NCI-H1436 treated with DMSO at 0.1 percent for 48 hours (cell line): ENCODE results near the gene PGAM2.

Source experiments
- DNase-seq: peaks from one replicate; lab custom pipeline; 2025; lab: John Stamatoyannopoulos, UW

The PGAM2 gene

DNA sequence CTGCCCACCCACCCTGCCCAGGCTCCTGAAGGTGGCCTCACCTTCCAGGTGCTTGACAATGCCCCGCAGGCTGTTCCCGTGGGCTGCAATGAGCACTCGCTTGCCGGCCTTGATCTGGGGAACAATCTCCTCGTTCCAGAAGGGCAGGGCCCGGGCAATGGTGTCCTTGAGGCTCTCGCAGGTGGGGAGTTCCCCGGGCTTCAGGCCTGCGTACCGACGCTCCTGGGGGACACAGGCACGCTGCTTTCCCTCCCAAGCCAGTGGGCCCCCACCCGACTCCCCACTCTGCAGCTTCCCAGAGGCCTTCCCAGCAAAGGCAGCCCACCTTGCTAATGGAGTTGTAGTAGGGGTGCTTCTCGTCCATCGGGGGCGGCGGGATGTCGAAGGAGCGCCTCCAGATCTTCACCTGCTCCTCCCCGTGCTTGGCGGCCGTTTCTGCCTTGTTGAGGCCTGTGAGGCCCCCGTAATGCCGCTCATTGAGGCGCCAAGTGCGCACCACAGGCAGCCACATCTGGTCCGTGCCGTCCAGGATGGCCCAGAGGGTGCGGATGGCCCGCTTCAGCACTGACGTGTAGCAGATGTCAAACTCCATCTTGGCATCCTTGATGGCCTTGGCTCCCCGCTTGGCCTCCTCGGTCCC, 456 bp downstream of the PGAM2 start:
- no peak for DNase-seq

- no peak for DNase-seq
These were observed 1.3 kb downstream of the PGAM2 start for GRCh38 chr7:44063894-44064651.

DNA sequence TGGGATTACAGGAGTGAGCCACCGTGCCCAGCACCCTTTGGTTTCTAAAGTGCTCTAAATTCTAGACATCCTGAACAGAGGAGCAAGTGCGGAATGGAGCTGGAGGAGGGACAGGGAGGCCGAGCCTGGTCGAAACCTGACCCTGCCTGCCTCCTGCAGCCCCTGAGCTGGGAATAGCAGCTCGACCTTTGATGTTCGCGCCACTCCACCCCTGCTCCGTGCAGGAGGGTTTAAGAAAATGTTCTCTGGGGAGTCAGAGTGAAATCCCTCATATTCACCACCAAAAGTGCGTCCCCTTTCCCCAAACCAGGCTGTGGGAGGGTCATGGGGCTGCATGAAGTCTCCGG, 1.8 kb downstream of the PGAM2 start:
- no peak for DNase-seq

GRCh38 chr7:44062903-44063295, 2.5 kb downstream of the PGAM2 start:
- no peak for DNase-seq

- no peak for DNase-seq
These were observed 3.0 kb downstream of the PGAM2 start for GRCh38 chr7:44062180-44062902.

- no peak for DNase-seq
These were observed 3.7 kb downstream of the PGAM2 start for GRCh38 chr7:44061645-44062179.

GRCh38 chr7:44060948-44061644, 4.3 kb downstream of the PGAM2 start:
- DNase-seq: no peak

GRCh38 chr7:44060091-44060947, 5.0 kb downstream of the PGAM2 start:
- DNase-seq: no peak

DNA sequence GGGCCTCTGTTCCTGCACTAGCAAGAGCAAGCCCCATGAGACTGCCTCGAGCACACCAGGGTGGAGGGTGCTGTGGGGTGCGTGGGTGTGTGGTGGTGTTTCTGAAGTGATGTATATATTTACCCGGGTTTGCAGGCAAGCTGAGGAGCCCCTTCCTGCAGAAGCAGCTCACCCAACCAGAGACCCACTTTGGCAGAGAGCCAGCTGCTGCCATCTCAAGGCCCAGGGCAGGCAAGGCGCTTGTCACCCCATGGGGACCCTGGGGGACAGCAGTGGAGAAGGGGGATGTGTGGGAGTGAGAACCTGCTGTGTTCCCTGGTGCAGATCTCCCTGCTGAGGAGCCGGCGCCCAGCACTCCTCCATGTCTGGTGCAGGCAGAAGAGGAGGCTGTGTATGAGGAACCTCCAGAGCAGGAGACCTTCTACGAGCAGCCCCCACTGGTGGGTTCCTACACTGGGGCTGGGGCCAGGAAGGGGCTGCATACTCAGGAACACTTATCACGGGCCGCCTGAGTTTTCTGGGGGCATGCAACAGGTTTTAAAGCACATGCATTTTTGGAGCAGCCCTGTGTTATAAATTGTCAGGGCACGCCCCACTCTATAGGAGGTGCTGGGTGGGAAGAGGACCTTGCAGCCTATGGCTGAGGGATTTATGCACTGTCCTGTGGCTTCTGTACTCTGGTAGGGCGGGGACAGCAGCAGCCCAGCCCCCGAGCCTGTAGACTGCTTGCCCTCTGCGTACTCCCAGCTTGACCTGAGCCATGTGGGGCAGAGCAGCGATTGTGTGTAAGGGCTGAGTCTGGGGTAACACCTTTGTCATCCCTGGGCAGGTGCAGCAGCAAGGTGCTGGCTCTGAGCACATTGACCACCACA, 5.9 kb downstream of the PGAM2 start:
- DNase-seq: no peak

DNA sequence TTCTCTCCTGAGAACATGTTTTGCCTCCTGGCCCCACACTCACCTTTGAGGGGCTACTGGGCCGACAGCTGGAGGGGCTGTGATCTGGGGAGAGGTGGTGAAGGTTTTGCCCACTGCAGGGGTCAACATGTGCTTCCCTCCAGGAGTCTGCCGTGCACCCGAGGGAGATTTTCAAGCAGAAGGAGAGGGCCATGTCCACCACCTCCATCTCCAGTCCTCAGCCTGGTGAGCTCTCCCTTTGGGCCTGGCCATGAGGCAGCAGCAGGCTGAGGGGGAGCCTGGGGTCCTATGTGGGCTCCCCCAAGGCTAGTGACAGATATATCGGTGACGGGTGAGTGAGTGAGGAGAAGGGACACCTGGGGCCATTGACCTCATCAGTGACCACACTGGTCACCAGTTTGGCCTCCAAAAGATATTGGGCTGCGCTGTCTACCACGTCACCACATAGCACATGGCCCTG, 6.6 kb downstream of the PGAM2 start:
- no peak for DNase-seq

DNA sequence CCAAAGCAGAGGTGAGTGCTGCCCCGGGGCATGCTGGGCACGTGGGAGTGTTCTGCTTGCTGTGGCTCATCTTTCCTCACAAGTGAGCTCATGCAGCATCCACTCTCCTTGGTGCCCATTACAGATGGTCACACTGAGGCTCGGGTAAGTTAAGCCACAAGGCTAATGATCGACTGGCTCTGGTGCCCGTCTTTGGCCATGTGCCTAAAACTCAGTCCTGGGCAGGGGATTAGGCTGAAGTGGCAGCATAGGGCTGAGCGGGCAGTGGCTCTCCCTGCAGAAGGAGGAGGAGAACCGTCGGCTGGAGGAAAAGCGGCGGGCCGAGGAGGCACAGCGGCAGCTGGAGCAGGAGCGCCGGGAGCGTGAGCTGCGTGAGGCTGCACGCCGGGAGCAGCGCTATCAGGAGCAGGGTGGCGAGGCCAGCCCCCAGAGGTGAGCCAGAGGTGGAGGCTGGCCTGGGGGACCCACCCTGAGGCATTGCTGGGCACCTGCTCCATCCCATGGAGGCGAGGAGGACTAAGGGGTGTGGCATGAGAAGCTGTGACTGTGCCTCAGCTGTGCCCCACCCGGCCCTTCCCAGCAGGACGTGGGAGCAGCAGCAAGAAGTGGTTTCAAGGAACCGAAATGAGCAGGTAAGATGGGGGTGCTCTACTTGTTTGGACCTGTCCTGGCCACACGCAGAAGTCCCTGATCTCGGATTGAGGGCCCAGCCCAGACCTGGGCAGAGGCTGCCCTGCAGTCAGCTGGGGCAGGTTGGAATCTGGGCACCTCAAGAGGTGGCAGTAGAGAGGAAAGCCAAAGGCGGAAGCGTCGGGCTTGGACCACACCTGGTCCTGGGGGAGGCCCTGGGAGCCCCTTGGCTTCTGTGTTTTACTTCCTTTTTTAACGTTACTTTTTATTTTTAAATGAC, 7.3 kb downstream of the PGAM2 start:
- DNase-seq: no peak

DNA sequence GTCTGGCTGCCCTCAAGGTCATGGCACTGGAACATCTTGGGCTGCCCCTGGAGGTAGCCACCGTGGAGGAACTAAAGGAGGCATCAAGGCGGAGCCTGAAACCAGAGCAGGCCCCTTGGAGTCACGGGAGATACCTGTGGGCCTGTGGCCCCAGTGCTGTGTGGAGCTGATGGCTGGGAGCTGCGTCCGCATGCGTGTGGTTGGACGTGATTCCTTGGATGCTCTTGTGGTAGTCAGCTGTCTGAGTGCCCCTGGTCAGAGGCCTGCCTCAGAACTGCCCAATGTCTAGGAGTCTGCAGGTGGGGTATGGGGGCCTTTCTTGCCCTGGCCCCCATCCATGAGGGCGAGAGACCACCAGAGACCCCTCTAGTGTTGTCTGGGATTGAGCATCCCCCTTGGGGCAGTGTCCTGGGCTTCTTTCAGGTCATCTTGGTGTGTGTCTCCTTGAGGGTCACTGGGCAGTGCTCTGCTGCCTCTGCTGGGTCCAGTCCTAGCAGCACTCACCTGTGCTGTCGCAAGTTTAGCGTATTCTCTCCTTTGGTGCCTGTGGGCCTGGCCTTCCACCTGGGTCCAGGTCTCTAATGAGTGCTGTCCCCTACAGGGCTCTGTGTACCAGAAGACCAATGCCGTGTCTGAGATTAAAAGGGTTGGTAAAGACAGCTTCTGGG, 8.1 kb downstream of the PGAM2 start:
- no peak for DNase-seq

DNA sequence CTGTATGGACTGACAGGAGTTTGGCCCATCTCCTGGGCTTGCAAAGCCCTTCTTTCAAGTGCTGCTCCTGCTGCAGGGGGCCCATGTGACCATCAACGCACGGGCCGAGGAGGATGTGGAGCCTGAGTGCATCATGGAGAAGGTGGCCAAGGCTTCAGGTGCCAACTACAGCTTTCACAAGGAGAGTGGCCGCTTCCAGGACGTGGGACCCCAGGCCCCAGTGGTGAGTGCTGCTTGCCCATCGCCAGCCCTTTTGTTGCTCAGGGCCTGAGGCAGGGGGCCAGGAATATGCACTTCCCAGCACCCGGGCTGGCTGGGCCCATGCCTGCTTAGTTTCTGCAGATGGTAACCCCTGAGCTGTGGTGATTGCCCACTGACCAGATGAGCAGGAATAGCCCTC, 8.7 kb downstream of the PGAM2 start:
- DNase-seq: no peak

- no peak for DNase-seq
These were observed 12.5 kb downstream of the PGAM2 start for GRCh38 chr7:44052771-44053365.

DNA sequence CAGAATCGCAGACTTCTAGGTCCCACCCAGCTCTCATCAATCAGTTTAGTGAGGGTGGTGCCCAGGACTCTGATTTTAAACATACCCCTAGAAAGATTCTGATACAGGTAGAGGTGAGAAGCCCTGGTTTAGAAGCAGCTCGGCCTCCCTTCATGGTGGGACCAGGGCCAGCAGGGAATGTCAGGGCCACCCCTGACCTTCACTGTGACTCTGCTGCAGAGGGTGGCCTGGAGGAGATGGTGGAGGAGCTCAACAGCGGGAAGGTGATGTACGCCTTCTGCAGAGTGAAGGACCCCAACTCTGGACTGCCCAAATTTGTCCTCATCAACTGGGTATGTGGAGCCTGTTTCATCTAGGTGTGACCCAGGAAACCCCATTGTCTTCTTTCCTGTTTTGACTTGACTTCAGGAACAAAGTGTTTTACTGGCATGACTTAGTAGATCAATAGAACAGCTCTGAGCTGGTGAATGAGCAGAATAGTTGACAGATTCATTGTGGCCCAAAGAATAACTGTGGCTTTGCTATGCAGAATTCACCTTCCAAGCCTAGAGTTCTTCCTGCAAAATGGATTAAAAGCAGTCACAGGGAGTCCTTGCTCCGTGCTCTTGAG, 13.7 kb downstream of the PGAM2 start:
- no peak for DNase-seq

GRCh38 chr7:44050915-44051560, 14.3 kb downstream of the PGAM2 start:
- DNase-seq: no peak
